Fibroblast of the conjunctiva (primary cell): ENCODE data around the gene BIRC7.

Experiments used
- DNase-seq: peaks from one replicate; pipeline ENCODE4 v3.0.0-alpha.2; 2010; ENCODE audit warnings: low read depth

Gene BIRC7

GRCh38 chr20:63281742-63282665 lies 46.3 kb downstream of the BIRC7 start:
- DNase-seq, result no peak

- DNase-seq, result no peak
These were observed 47.2 kb downstream of the BIRC7 start for GRCh38 chr20:63282946-63283345.

GRCh38 chr20:63283397-63284082 lies 47.8 kb downstream of the BIRC7 start:
- no peak for DNase-seq

- no peak for DNase-seq
These were observed 48.4 kb downstream of the BIRC7 start for GRCh38 chr20:63284083-63284440.

- no peak for DNase-seq
These were observed 48.8 kb downstream of the BIRC7 start for GRCh38 chr20:63284544-63284949.

GRCh38 chr20:63284981-63285524 lies 49.3 kb downstream of the BIRC7 start:
- no peak for DNase-seq

GRCh38 chr20:63285636-63286615 lies 50.2 kb downstream of the BIRC7 start:
- no peak for DNase-seq

- no peak for DNase-seq
These were observed 51.3 kb downstream of the BIRC7 start for GRCh38 chr20:63286781-63287696.

GRCh38 chr20:63287697-63288580 lies 52.2 kb downstream of the BIRC7 start:
- no peak for DNase-seq

- no peak for DNase-seq
These were observed 53.0 kb downstream of the BIRC7 start for GRCh38 chr20:63288581-63289251.

- no peak for DNase-seq
These were observed 53.8 kb downstream of the BIRC7 start for GRCh38 chr20:63289311-63290135.
